GM19397 (cell line): ENCODE measurements around the gene P3R3URF.
"Not testable (repeated sequence)": the region's sequence is repeated elsewhere in the genome, so short reads cannot be mapped to it uniquely, and the experiment has no call there.

Source experiments
- ATAC-seq: cut with Tn5 transposase; IDR thresholded peaks from one replicate; pipeline ENCODE4 v1.9.1; 2021; ENCODE audit warnings: mild to moderate bottlenecking, moderate library complexity; ENCODE audit not compliant: unreplicated experiment

Gene P3R3URF

GRCh38 chr1:46176211-46176865 lies at the start of gene P3R3URF:
Gene P3R3URF (minus strand): TSS chr1:46176488. CDS start chr1:46176471, 17 bp downstream.
- no peak for ATAC-seq

- ATAC-seq: no peak
Measured at GRCh38 chr1:46224966-46225365, 48.7 kb upstream of the P3R3URF start.

GRCh38 chr1:46223472-46223943 lies 47.2 kb upstream of the P3R3URF start:
- ATAC-seq: peak; percentile 61

- ATAC-seq: not testable (repeated sequence)
Measured at GRCh38 chr1:46223055-46223454, 46.8 kb upstream of the P3R3URF start.

- ATAC-seq: no peak
Measured at GRCh38 chr1:46221749-46222148, 45.5 kb upstream of the P3R3URF start.

GRCh38 chr1:46220808-46221207 lies 44.5 kb upstream of the P3R3URF start:
- no peak for ATAC-seq

GRCh38 chr1:46219551-46220520 lies 43.5 kb upstream of the P3R3URF start:
- ATAC-seq: no peak

GRCh38 chr1:46218443-46218842 lies 42.2 kb upstream of the P3R3URF start:
- no peak for ATAC-seq

- no peak for ATAC-seq
Measured at GRCh38 chr1:46215504-46215903, 39.2 kb upstream of the P3R3URF start.

GRCh38 chr1:46211051-46211450 lies 34.8 kb upstream of the P3R3URF start:
- no peak for ATAC-seq

- ATAC-seq: no peak
Measured at GRCh38 chr1:46210561-46210960, 34.3 kb upstream of the P3R3URF start.

GRCh38 chr1:46206399-46206798 lies 30.1 kb upstream of the P3R3URF start:
- no peak for ATAC-seq

GRCh38 chr1:46205791-46206190 lies 29.5 kb upstream of the P3R3URF start:
- ATAC-seq: no peak

- ATAC-seq: no peak
Measured at GRCh38 chr1:46205141-46205540, 28.9 kb upstream of the P3R3URF start.

- no peak for ATAC-seq
Measured at GRCh38 chr1:46204406-46204742, 28.1 kb upstream of the P3R3URF start.

- ATAC-seq: no peak
Measured at GRCh38 chr1:46203738-46204405, 27.6 kb upstream of the P3R3URF start.

GRCh38 chr1:46199233-46199749 lies 23.0 kb upstream of the P3R3URF start:
- ATAC-seq: no peak

- peak; percentile 86 for ATAC-seq
Measured at GRCh38 chr1:46197964-46198811, 21.9 kb upstream of the P3R3URF start, which contains the start of gene POMGNT1. Gene POMGNT1 (minus strand): TSS chr1:46198434. CDS start chr1:46197821, 613 bp downstream.

- no peak for ATAC-seq
Measured at GRCh38 chr1:46197560-46197963, 21.3 kb upstream of the P3R3URF start.

GRCh38 chr1:46196609-46197008 lies 20.3 kb upstream of the P3R3URF start:
- no peak for ATAC-seq
